Duodenal mucosa (tissue), 2 donors: ENCODE results near the gene CHGA.

Experiments used
- H3K27ac ChIP-seq: one replicate; pipeline ENCODE4 v1.7.0; 2013; ENCODE audit warnings: low read depth, low read length
- H3K27me3 ChIP-seq, 2 donors: one replicate each; pipeline ENCODE4 v1.7.0; 2013; ENCODE audit warnings: low read length in 2 of 2, control low read depth in 1 of 2; ENCODE audit not compliant: insufficient read depth in 2 of 2, control insufficient read depth in 1 of 2
- H3K36me3 ChIP-seq, 2 donors: one replicate each; pipeline ENCODE4 v1.7.0; 2013; ENCODE audit warnings: low read length in 2 of 2, control low read depth in 1 of 2; ENCODE audit not compliant: insufficient read depth in 2 of 2, control insufficient read depth in 1 of 2
- H3K4me1 ChIP-seq, 2 donors: one replicate each; pipeline ENCODE4 v1.7.0; 2013; ENCODE audit warnings: low read length in 2 of 2, control low read depth in 1 of 2; ENCODE audit not compliant: insufficient read depth in 2 of 2, control insufficient read depth in 1 of 2
- H3K4me3 ChIP-seq, 2 donors: one replicate each; pipeline ENCODE4 v1.7.0; 2013; ENCODE audit warnings: low read length in 2 of 2, low read depth in 1 of 2
- H3K9ac ChIP-seq, 2 donors: one replicate each; pipeline ENCODE4 v1.7.0; 2013; ENCODE audit warnings: low read length in 2 of 2, low read depth in 1 of 2
- H3K9me3 ChIP-seq, 2 donors: one replicate each; pipeline ENCODE4 v1.7.0; 2013; ENCODE audit warnings: low read length in 2 of 2, control low read depth in 1 of 2; ENCODE audit not compliant: control insufficient read depth in 1 of 2

The CHGA gene

GRCh38 chr14:92887157-92887556 lies 35.8 kb upstream of the CHGA start:
- Histone ChIP-seq H3K4me1 (no peaks in the 10 kb centered on the region), H3K9me3 (no peaks in the 10 kb centered on the region), H3K36me3 (no peaks in the 10 kb centered on the region), H3K27me3 (peaks cover 6 to 7% of the 10 kb centered on the region in 2 donors), H3K9ac (no peak overlapping the region), H3K27ac (no peak overlapping the region), H3K4me3 (no peak overlapping the region)

- Histone ChIP-seq H3K9me3 (peaks cover 0 to 9% of the 10 kb centered on the region in 2 donors), H3K27me3 (peaks cover 6 to 7% of the 10 kb centered on the region in 2 donors), H3K9ac (no peak overlapping the region), H3K4me3 (no peak overlapping the region), H3K36me3 (no peaks in the 10 kb centered on the region), H3K4me1 (no peaks in the 10 kb centered on the region), H3K27ac (no peak overlapping the region)
These were observed 34.1 kb upstream of the CHGA start for GRCh38 chr14:92888896-92889295.

GRCh38 chr14:92890830-92891588 lies 31.9 kb upstream of the CHGA start:
- Histone ChIP-seq H3K27me3 (no peaks in the 10 kb centered on the region), H3K27ac (no peak overlapping the region), H3K9me3 (peaks cover 3 to 9% of the 10 kb centered on the region in 2 donors), H3K4me1 (no peaks in the 10 kb centered on the region), H3K9ac (no peak overlapping the region), H3K36me3 (no peaks in the 10 kb centered on the region), H3K4me3 (no peak overlapping the region)

- Histone ChIP-seq H3K9ac (no peak overlapping the region), H3K4me1 (no peaks in the 10 kb centered on the region), H3K4me3 (no peak overlapping the region), H3K36me3 (no peaks in the 10 kb centered on the region), H3K27ac (no peak overlapping the region), H3K9me3 (peaks cover 3 to 9% of the 10 kb centered on the region in 2 donors), H3K27me3 (no peaks in the 10 kb centered on the region)
These were observed 30.4 kb upstream of the CHGA start for GRCh38 chr14:92892589-92892988.

GRCh38 chr14:92895352-92895878 lies 27.5 kb upstream of the CHGA start:
- Histone ChIP-seq H3K9me3 (peaks cover 3 to 9% of the 10 kb centered on the region in 2 donors), H3K27me3 (peaks cover 0 to 3% of the 10 kb centered on the region in 2 donors), H3K27ac (no peak overlapping the region), H3K36me3 (no peaks in the 10 kb centered on the region), H3K4me1 (no peaks in the 10 kb centered on the region), H3K4me3 (no peak overlapping the region), H3K9ac (no peak overlapping the region)

- no peak overlapping the region for H3K27ac ChIP-seq
- peaks cover 3 to 7% of the 10 kb centered on the region in 2 donors for H3K9me3 ChIP-seq
- peaks cover 9 to 11% of the 10 kb centered on the region in 2 donors for H3K27me3 ChIP-seq
- no peak overlapping the region for H3K9ac ChIP-seq
- H3K4me1 ChIP-seq: no peaks in the 10 kb centered on the region
- no peak overlapping the region for H3K4me3 ChIP-seq
- no peaks in the 10 kb centered on the region for H3K36me3 ChIP-seq
These were observed 24.9 kb upstream of the CHGA start for GRCh38 chr14:92897922-92898565.

- no peaks in the 10 kb centered on the region for H3K36me3 ChIP-seq
- H3K9me3 ChIP-seq: peaks cover under 1 to 3% of the 10 kb centered on the region in 2 donors
- no peak overlapping the region for H3K27ac ChIP-seq
- H3K27me3 ChIP-seq: peaks cover 9 to 17% of the 10 kb centered on the region in 2 donors
- H3K4me1 ChIP-seq: no peaks in the 10 kb centered on the region
- no peak overlapping the region for H3K9ac ChIP-seq
- no peak overlapping the region for H3K4me3 ChIP-seq
These were observed 24.3 kb upstream of the CHGA start for GRCh38 chr14:92898566-92899131.

- Histone ChIP-seq H3K27me3 (peaks cover 9 to 17% of the 10 kb centered on the region in 2 donors), H3K9me3 (no peaks in the 10 kb centered on the region), H3K36me3 (no peaks in the 10 kb centered on the region), H3K4me1 (no peaks in the 10 kb centered on the region), H3K27ac (no peak overlapping the region), H3K9ac (no peak overlapping the region), H3K4me3 (no peak overlapping the region)
These were observed 22.3 kb upstream of the CHGA start for GRCh38 chr14:92900660-92901059.

- Histone ChIP-seq H3K9ac (no peak overlapping the region), H3K4me3 (no peak overlapping the region), H3K27ac (no peak overlapping the region), H3K36me3 (no peaks in the 10 kb centered on the region), H3K9me3 (no peaks in the 10 kb centered on the region), H3K27me3 (peaks cover 13 to 17% of the 10 kb centered on the region in 2 donors), H3K4me1 (no peaks in the 10 kb centered on the region)
These were observed 20.8 kb upstream of the CHGA start for GRCh38 chr14:92902191-92902590.

GRCh38 chr14:92902726-92903125 lies 20.2 kb upstream of the CHGA start:
- Histone ChIP-seq H3K4me1 (no peaks in the 10 kb centered on the region), H3K9me3 (no peaks in the 10 kb centered on the region), H3K4me3 (no peak overlapping the region), H3K27me3 (peaks cover 13 to 17% of the 10 kb centered on the region in 2 donors), H3K36me3 (no peaks in the 10 kb centered on the region), H3K9ac (no peak overlapping the region), H3K27ac (no peak overlapping the region)
